ENCODE results near the gene MTRFR. TPM values are rescaled to one million over a fixed set of nuclear protein-coding genes. Genes with fewer than 3 reads are reported as not detected.

The MTRFR gene
- total RNA-seq, 2 donors from 2014 or later, result 9.2 to 9.6 TPM

DNA sequence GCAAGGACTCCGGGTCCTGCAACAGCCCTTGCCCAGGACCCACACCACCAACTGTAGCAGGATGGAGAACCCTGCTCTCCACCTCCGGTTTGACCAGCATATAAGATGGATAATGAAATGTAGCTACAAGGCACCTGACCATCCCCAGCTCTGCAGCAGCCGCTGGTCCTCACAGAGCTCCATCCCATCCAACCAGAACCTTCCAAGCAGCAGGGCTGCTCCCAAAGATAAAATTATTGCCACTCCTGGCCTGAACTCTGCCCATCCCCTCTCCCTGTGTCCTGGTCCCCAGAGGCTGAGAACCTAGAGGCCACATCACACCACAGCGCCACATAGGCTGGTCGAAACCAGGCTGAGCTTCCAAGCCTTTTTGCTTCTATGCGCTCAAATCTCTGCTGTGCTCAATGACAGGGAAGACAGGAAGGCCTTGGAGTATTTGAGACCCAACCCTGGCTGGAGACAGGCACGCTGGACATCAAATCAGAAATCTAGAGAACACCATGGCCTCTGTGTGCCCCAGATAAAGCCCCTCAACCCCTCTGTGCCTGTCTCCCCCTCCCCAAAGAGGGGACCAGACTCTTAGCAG lies 34.2 kb downstream of the MTRFR start:
- ATAC-seq (no peak), DNase-seq (no peak)
- intact Hi-C loops (cut with DNase I, micrococcal nuclease), result no loop called here

DNA sequence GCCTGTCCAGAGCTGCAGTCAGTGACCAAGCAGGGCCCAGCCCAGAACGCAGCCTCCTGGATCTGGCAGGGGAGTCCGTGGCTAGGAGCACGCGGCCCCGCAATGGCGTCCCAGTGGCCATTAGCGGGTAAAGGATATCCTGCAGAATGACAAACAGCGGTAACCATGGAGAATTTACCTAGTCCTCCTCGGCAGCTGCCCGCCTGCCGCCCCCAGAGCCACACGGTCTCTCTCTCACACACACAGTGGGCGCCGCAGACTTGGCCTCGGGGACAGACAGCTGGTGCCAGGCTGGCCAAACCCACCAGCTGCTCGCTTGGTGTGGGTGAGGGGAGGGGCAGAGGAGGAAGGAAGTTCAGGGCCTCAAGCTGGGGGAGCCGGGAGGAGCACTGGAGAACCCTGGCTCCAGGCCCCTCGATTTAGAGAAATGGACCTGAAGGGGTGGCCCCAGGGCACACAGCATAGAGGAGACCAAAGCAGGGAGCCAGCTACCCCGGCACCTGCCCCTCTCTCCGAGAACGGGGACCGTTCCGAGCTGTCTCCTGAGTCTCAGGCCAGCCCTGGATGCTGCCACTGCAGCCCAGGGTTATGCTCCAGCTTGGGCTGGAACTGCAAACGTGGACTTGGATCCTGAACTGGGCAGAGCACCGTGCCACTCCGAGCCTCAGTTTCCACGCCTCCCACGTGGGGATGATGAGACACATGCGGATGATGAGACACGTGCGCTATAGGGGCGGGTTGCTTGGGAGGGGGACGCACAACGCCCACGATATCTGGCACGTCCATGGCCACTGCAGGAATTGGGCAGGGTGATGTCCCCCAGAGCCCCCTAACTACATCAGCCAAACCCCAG lies 35.0 kb downstream of the MTRFR start:
- intact Hi-C loops (cut with DNase I, micrococcal nuclease), result no loop called here
- DNase-seq (peak in 1 of 2 donors; percentile 37), ATAC-seq (no peak)

DNA sequence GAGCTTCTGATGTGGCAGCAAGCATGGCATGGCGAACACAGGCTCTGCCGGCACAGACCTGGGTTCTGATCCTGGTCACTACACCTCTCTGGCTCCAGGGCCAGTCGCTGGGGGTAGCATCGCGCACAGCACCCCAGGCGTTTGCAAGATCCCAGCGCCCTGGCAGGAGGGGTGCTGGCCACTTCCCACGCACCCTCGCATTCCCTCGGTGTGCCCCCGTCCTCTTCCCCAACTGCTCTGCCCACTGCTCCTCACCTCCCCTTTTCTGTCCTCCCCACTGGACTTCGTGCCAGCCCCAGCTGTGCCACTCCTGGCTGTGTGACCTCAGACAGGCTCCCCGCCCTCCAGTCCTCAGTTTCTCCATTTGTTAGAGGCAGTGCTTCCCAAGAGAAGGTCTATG lies 35.6 kb downstream of the MTRFR start:
- intact Hi-C loops (cut with DNase I, micrococcal nuclease), result no loop called here
- DNase-seq (no peak), ATAC-seq (no peak)

DNA sequence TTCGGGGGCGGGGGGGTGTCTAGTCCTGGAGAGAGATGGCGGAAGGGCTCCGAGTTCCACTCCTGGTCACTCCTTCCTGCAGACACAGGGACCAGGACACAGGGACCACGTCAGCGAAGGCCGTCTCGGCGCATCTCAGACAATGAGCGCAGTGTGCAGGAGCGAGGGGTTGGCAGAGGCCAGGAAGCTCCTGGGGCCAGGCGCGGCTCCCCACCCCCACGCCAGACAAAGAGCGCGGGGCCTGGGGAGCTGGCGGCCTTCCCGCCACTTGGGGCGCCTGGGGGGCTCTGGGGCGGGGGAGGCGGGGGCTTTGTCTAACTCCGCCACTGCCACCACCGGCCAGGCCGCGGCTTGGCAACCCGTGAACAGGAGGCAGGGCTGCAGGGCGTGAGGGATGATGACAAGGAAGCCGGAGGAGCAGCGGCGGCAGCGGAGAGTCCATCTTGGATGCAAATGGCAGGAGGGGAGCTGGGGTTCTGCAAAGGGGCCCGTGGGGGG lies 36.2 kb downstream of the MTRFR start:
- intact Hi-C loops (cut with DNase I, micrococcal nuclease), result no loop called here
- peak; percentile 46 for ATAC-seq
- peak; percentile 61 to 71 for DNase-seq

DNA sequence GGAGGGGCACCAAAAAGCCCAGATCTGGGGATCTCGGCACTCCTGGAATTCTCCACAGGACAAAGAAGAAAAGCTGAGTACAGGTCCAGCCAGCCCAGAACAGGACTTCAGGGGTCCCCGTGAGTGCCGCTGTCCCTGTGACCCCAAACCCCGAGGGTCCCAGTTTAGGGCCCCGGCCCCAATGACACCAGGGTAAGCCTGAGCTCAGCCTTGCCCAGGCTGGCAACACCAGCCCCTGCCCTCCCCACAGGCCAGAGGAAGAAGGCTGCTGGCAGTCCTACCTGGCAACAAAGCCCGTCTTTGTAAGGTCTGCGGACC lies 36.6 kb downstream of the MTRFR start:
- intact Hi-C loops (cut with DNase I, micrococcal nuclease), result no loop called here
- ATAC-seq, result peak; percentile 12
- DNase-seq, result peak in 1 of 2 donors; percentile 28

DNA sequence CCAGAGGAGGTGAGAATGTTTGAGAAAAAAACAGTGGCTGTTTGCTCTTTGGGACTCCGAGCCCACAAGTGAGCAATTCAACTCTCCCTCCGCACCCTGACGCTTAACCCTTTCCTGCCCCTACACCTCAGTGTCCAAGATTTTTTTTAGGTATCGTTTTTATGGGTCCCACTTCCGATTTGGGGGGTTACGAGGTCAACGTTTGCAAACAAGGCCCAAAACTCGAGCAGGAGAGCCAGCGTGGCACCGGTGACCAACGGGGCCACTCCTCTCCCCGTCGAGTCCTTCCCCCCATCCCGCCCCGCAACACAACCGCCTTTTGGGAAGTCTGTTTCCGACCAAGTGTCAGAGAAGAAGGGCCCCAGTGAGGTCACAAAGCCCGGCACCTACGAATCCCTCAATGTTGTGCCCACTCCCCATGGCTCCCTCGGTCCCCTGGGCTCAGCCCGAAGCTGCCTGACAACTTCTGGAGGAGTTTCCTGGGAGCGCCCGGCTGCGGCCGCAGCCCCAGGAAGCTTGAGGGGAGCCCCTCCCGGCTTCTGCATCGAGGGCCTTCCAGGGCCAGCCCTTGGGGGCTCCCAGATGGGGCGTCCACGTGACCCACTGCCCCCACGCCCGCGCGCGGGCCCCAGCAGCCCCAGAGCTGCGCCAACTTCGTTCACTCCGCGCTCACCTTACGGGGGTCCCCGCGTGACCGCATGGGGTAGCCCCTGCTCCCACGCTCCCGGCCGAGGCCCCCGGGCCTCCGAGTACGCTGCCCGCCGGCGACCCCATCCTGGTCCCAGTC lies 37.2 kb downstream of the MTRFR start:
- intact Hi-C loops (cut with DNase I, micrococcal nuclease), result no loop called here
- ATAC-seq, result peak; percentile 24
- peak in 1 of 2 donors; percentile 39 for DNase-seq

DNA sequence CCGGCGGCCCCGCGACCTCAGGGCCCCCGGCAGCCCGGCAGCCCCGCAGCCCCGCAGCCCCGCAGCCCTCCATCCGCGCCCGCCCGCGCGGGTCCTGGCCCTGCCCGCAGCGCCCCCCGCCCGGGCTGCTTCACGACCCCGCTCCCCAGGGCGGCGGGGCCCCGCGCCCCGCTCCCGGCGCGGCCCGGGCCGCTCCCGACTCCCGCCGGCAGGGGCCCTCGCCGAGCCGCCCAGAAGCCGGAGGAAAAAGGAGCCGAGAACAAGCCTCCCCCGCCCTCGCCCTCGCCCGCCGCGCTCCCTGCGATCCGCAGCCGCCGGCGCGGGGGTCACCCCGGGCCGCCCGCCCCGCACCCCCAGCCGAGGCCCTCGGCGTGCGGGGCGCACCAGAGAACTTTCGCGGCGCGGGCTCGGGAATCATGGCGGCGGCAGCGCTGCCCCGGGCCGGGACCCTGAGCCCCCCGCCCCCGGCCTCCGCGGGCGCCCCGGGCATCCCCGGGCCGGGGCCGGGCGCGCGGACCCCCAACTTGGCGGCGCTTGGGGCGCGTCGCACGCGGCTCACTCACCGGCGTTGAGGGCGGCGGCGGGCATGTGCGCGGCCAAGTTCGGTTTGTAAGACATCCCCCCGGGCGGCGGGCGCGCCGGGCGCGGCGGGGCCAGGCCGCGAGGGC lies 37.9 kb downstream of the MTRFR start:
- intact Hi-C loops (cut with DNase I, micrococcal nuclease), result no loop called here
- DNase-seq, result peak; percentile 66 to 82

DNA sequence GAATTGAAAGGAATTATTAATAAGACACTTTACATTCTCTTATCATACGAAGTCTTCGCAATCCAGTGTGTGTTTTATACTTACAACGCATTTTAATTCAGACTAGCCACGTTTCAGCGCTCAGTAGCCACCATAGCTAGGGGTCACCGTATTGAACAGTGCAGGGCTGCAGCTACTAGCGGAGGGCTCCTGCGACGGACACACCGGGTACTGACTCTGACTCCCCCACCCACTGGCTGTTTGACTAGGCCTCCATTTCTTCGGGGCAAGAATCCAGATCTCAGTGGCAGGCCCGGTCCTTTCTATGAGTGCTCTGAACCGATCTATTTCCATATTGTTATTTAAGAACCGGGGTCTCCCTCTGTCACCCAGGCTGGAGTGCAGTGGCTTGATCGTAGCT lies 39.9 kb downstream of the MTRFR start:
- DNase-seq (no peak), ATAC-seq (no peak)
- intact Hi-C loops (cut with DNase I, micrococcal nuclease), result no loop called here

More for the DNA sequence above, 37.9 kb downstream of the MTRFR start:
- peak; percentile 77 for ATAC-seq

DNA sequence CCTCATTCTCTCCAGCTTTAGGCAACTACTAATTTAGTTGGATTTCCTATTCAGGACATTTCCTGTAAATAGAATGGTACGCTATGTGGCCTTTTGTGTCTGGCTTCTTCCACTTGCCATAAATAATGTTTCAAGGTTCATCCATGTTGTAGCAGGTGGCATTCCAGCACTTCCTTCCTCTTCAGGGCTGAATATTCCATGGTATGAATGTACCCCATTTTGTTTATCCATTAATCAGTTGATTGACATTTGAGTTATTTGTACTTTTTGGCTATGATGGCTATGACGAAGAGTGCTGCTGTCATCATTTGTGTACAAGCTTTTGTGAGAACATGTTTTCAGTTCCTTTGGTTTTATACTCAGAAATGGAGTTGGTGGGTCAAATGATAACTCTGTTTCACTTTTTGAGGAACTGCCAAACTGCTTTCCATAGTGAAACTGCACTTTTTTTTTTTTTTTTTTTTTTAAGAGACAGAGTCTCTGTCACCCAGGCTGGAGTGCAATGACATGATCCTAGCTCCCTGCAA lies 44.9 kb downstream of the MTRFR start:
- ATAC-seq, result no peak
- DNase-seq, result no peak
- intact Hi-C loops (cut with DNase I, micrococcal nuclease), result no loop called here

DNA sequence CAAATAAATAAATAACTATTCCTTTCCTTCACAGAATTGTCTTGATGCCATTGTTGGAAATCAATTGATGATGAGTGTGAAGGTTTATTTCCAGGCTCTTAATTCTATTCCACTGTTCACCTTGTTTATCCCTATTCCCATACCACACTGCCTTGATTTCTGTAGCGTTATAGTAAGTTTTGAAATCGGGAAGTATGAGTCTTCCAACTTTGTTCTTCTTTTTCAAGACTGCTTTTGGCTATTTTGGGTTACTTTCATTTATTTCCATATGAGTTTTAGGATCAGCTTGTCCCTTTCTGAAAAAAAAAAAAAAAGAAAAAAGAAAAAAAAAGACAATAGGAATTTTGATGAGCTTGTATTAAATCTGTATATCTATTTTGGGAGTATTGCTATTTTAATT lies 47.7 kb downstream of the MTRFR start:
- ATAC-seq, result no peak
- intact Hi-C loops (cut with DNase I, micrococcal nuclease), result no loop called here
- DNase-seq, result no peak

DNA sequence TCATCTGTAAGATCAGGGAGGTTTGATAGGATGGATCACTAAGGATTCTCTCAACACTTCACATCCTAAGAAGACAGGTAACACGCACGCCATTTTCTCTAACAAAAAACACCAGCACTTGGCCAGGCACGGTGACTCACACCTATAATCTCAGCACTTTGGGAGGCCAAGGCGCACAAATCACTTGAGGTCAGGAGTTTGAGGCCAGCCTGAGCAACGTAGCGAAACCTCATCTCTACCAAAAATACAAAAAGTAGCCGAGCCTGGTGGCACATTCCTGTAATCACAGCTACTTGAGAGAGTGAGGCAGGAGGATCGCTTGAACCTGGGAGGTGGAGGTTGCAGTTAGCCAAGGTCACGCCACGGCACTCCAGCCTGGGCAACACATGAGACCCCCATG lies 48.9 kb downstream of the MTRFR start:
- no peak for ATAC-seq

DNA sequence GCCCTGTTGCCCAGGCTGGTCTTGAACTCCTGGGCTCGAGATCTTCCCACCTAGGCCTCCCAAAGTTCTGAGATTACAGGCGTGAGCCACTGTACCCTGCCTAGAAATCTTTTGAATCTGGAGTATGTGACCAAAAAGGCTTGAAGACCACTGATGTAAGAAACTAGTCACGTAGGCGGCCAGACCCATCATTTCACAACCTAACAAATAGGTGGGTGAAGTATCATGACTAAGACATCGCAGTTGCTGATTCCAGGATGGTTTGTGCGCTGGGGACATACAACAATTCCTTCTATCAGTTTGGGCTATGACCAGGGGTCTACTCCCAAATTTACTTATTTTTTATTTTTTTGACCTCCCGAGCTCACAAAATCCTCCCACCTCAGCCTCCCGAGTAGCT lies 50.2 kb downstream of the MTRFR start:
- intact Hi-C loops (cut with DNase I, micrococcal nuclease), result no loop called here
- ATAC-seq, result no peak

More for the DNA sequence above, 48.9 kb downstream of the MTRFR start:
- intact Hi-C loops (cut with DNase I, micrococcal nuclease), result no loop called here
- no peak for DNase-seq

DNA sequence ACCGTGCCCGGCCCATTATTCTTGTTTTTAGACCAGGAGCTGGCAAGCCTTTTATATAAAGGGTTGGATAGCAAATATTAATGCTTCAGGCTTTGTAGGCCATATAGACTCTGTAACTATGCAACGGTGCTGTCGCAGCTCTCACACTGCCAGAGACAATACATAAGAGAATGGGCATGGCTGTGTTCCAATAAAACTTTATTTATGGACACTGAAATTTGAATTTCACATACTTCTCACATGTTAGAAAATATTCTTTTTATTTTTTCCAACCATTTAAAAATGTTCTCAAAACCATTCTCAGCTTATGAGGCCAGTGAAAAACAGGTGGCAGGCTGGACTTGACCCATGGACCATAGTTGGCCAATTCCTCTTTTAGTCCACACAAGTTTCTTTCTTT lies 51.4 kb downstream of the MTRFR start:
- DNase-seq, result no peak
- intact Hi-C loops (cut with DNase I, micrococcal nuclease), result no loop called here
- no peak for ATAC-seq

More for the DNA sequence above, 50.2 kb downstream of the MTRFR start:
- DNase-seq, result no peak

DNA sequence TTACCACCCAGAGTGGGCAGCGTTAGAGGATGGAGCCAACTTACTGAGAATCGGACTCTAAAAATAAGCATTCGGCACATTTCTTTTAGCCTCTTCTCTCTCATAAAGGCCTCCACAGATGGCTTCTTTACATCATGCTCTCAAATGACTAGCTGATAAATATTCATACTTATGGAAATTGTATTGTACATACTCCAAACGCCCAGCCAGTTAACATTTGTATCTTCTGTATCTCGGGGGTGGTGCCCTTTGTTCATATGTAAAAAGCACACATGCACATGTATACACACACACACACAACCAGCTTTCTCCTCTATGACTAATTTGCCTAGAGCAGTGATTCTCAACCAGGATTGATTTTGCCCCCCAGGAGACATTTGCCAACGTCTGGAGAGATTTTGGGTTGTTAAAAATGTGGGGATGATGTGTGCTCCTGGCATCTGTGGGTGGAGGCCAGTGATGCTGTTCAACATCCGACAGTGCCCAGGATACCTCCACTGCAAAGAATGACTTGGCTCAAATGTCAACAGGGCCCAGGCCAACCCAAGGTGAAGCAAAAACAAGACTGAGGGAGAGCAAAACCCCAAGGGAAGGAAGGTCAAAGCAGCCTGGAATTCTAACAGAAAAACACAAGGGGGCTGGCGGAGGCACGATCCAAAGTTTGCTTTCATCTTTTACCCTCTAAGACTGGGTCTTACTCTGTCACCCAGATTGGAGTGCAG lies 53.6 kb downstream of the MTRFR start:
- DNase-seq (no peak), ATAC-seq (no peak)
- intact Hi-C loops (cut with DNase I, micrococcal nuclease), result no loop called here

DNA sequence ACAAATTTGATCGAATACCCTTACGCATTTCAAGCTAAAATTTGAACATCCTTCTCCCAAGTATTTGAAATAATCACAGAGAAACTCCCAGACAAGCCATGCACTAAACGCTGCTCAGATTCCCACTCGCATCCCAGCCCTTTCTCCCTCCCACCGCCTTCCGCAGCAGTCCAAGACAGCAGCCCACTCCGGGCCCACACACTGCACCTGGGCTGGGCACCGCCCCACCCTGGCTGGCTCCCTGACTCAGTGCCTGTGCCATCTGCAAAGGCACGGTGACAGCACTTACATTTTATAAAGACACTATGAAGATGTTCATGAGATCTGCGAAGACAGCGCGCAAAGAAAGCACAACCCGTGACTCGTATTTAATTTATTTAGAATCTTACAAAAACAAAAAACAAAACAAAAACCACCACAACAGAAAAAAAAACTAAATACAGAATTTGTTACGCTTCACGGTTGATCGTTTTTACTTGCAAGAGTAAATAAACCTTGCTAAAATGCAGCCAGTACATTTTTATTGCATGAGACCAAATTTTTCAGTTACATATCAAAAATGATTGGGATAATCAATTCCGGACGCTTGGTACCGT lies 55.6 kb downstream of the MTRFR start:
- ATAC-seq (no peak), DNase-seq (no peak)
- intact Hi-C loops (cut with DNase I, micrococcal nuclease), result no loop called here

DNA sequence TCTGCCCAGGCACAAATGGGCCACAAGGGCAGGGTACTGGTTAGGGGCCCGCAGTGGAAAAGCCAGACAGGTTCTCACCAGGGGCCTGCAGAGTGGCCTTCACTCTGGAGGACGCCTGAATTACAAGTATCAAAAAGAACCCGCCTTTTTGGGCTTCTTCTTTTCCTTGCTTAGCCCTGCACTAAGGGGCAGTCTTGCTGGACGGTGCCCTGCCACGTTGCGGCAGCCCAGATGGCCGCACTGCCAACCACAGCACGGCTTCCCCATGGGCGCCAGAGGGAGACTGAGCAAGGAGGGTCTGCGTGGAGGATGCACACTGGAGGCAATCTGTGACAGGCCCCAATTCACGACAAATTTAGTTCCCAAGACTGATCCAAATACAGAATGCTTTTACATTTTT lies 56.7 kb downstream of the MTRFR start:
- no peak for DNase-seq
- ATAC-seq, result no peak
- intact Hi-C loops (cut with DNase I, micrococcal nuclease), result no loop called here

DNA sequence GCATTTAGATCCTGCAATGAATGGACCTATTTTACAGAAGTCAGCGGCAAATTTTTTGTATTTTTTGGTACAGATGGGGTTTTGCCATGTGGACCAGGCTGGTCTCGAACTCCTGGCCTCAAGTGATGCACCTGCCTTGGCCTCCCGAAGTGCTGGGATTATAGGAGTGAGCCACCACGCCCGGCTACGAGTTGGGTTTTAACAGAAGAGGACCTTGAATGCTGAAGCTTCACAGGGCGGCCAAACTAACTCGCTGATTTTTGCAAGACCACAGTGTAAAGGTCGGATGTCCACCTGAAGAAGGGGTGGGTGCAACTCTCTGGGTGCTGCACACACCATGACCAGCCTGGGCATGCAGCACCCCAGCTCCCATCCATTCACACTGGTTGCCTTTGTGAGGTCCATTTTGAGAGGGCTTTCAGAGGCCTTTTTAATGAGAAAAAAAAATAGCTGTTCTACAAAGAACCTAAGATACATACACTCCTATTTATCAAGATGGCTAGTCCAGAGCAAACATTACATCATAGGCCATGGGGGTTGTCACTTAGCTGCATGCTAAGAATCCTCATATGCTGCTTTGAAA lies 60.0 kb downstream of the MTRFR start:
- intact Hi-C loops (cut with DNase I, micrococcal nuclease), result no loop called here
- DNase-seq (no peak), ATAC-seq (no peak)

DNA sequence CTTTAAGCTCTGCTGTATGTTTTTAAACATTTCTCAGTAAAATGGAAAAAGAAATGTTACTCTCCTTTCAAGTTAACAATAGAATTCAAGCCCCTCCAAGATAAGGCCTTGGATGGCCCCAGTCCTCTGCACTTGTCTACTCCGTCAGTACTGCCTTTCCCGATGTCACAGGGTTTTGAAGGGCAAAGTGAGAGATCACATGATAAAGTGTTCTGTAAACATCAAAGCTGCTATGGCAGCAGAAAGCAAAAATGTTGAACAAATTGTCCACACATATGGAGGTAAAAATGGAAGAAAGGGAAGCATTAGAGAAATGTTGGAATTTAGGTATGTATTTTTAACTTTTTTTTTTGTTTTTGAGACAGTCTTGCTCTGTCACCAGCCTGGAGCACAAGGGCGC lies 71.9 kb downstream of the MTRFR start:
- intact Hi-C loops (cut with DNase I, micrococcal nuclease), result no loop called here
- ATAC-seq (no peak), DNase-seq (no peak)

Measured in left colon (tissue), 2 donors.